Measurements from ENCODE around the gene MAGI1. TPM values are rescaled to one million over a fixed set of nuclear protein-coding genes. Genes with fewer than 3 reads are reported as not detected.
"Not testable (repeated sequence)": the region's sequence is repeated elsewhere in the genome, so short reads cannot be mapped to it uniquely, and the experiment has no call there.

Gene MAGI1
- total RNA-seq, 1 experiment from 2014 or later: 58.2 TPM

GRCh38 chr3:65893631-65894030 is 145.1 kb downstream of the MAGI1 start (continued):
- no peak for TF ChIP-seq USF1 (CRISPR knock-in tag; IDR thresholded peaks at IDR 0.05)
- no peak for TF ChIP-seq ZBTB21 (CRISPR knock-in tag; IDR thresholded peaks at IDR 0.05; ENCODE audit: borderline replicate concordance)
- no peak for TF ChIP-seq ZSCAN18 (CRISPR knock-in tag; IDR thresholded peaks at IDR 0.05)
- no peak for TF ChIP-seq JUN (CRISPR knock-in tag; IDR thresholded peaks at IDR 0.05)

GRCh38 chr3:65891477-65891876 is 147.2 kb downstream of the MAGI1 start:
- POLR2A ChIA-PET; DNase-seq (ENCODE audit: low spot score); H3K4me3 Mint-ChIP-seq; H3K27me3 Mint-ChIP-seq (ENCODE audit: low read depth); H3K36me3 Mint-ChIP-seq; H3K27ac Mint-ChIP-seq; H3K9me3 Mint-ChIP-seq: not testable (repeated sequence)
- CTCF ChIA-PET: interaction anchor here (1.0 kb wide), 1 partner anchor 16 kb away, joined by 4 read pairs; no protein-coding TSS in a partner anchor
- ATAC-seq: peak; percentile 76
- H3K4me1 Mint-ChIP-seq: peaks cover 66% of the 10 kb centered on the region

- no peak for DNase-seq (ENCODE audit: low spot score)
- Mint-ChIP-seq H3K4me1 (peaks cover 57% of the 10 kb centered on the region), H3K27me3 (ENCODE audit: low read depth) (no peaks in the 10 kb centered on the region), H3K9me3 (peaks cover 8% of the 10 kb centered on the region; the same call in 1 of the 2 replicates), H3K27ac (0 out of 2 replicates have a peak overlapping the region, but pooled peaks have one; percentile 37), H3K4me3 (no peak overlapping the region), H3K36me3 (no peaks in the 10 kb centered on the region)
- no peak for ATAC-seq
- CTCF ChIA-PET: no interaction called here
- POLR2A ChIA-PET: no interaction called here
- TF ChIP-seq MAX (CRISPR knock-in tag; IDR thresholded peaks at IDR 0.05) (no peak), E2F4 (CRISPR knock-in tag; IDR thresholded peaks at IDR 0.05; ENCODE audit: borderline replicate concordance, low read depth) (no peak), SOX15 (CRISPR knock-in tag; IDR thresholded peaks at IDR 0.05) (no peak), JUN (CRISPR knock-in tag; IDR thresholded peaks at IDR 0.05) (no peak), CREB1 (CRISPR knock-in tag; IDR thresholded peaks at IDR 0.05) (no peak), TCF7 (CRISPR knock-in tag; IDR thresholded peaks at IDR 0.05; ENCODE audit: low read depth) (no peak), ESRRA (CRISPR knock-in tag; IDR thresholded peaks at IDR 0.05; ENCODE audit: borderline replicate concordance) (no peak)
These were observed 148.4 kb downstream of the MAGI1 start for GRCh38 chr3:65890328-65890727.

GRCh38 chr3:65889707-65890099 is 149.0 kb downstream of the MAGI1 start:
- no peak for DNase-seq (ENCODE audit: low spot score)

More at GRCh38 chr3:65889707-65890099, 149.0 kb downstream of the MAGI1 start:
- H3K36me3 Mint-ChIP-seq: no peaks in the 10 kb centered on the region
- H3K27me3 Mint-ChIP-seq (ENCODE audit: low read depth): no peaks in the 10 kb centered on the region
- H3K9me3 Mint-ChIP-seq: peaks cover 8% of the 10 kb centered on the region; the same call in 1 of the 2 replicates
- peaks cover 50% of the 10 kb centered on the region for H3K4me1 Mint-ChIP-seq
- TF ChIP-seq E2F1 (CRISPR knock-in tag; IDR thresholded peaks at IDR 0.05) (no peak), NR1H2 (CRISPR knock-in tag; IDR thresholded peaks at IDR 0.05) (no peak), TEAD4 (CRISPR knock-in tag; IDR thresholded peaks at IDR 0.05) (no peak)
- ATAC-seq: no peak
- ChIA-PET CTCF (no interaction called here), POLR2A (interaction anchor here (1.1 kb wide), 1 partner anchor 10 kb away, joined by 3 read pairs; no protein-coding TSS in a partner anchor)
- no peak overlapping the region for H3K27ac Mint-ChIP-seq
- H3K4me3 Mint-ChIP-seq: no peak overlapping the region

All from WTC11 (cell line).